ENCODE measurements around the gene GID8. TPM values are rescaled to one million over a fixed set of nuclear protein-coding genes. Genes with fewer than 3 reads are reported as not detected.
A peak's percentile ranks its signal among the peaks of the same experiment; 100 is the strongest.

GID8 gene
- total and polyA plus RNA-seq, 7 donors: 17.4 to 36.5 (median 25.9) TPM

DNA sequence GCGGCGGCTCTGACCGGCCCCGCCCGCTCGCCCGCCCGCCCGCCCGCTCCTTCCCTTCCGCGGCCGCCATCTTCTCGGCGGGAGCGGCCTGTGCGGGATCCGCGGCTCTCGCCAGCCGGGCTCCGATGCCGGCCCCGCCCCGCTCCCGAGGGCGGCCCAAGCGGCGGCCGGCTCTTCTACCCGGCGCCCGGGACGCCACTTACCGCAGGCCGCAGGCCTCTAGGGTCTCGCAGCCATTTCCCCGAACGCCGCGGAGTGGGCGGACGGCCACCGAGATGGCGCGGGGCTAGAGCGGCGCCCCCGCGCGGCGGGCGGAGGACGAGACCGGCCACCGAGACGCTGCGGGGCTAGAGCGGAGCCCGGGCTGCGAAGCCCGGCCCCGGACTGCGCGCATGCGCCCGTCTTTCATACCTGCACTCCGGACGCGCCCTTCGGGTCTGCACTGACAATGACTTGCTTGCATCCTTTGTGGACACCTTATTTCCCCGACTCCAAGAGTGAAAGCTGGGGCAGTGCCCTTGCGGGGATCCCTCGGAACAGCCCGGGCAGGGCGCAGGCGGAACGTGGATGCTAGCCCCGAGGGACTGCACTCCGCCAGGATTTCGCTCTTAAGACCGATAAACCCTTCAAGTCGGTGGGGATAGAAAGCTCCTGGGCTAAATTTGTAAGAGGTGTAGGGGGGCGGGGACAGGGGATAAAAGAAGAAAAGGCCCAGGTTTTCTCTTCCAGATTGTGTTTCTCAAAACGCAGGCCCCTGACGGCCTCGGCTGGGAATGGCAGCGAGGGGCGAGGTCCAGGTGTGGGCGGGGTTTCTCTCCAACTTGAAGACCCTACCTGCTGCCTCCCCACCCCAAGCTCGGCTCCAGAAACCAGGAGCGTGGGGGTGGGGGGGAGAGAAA is 11.5 kb upstream of the GID8 start, which contains the start of gene DIDO1:
TSS of gene DIDO1 (minus strand) at position 277 of the 899 bp plus-strand sequence.
- H3K27me3 ChIP-seq: no peaks in the 10 kb centered on the region
- H3K36me3 ChIP-seq: no peaks in the 10 kb centered on the region
- peak within 1 kb of the TSS; percentile 97 to 99 (median 98) for H3K27ac ChIP-seq
- no peaks in the 10 kb centered on the region for H3K9me3 ChIP-seq
- peak within 1 kb of the TSS; percentile 92 to 98 (median 94) for H3K4me3 ChIP-seq
- peak; percentile 91 for DNase-seq
- WGBS, 2 donors: 1 to 2% methylated on average over 92 of the region's 92 CpGs
- intact Hi-C loops (cut with DNase I): loop anchor here (5.0 kb wide), 1 partner anchor 49 kb away; no protein-coding TSS in a partner anchor
- peaks cover 0 to 73% (median 72%) of the 10 kb centered on the region in 4 donors for H3K4me1 ChIP-seq
- TF ChIP-seq POLR2A (IDR thresholded peaks at IDR 0.05) (peak; percentile 12 to 57), EP300 (IDR thresholded peaks at IDR 0.05) (no peak), POLR2AphosphoS5 (IDR thresholded peaks at IDR 0.05) (peak; percentile 60 to 92 (median 84))
- TF ChIP-seq, protein P1, sequence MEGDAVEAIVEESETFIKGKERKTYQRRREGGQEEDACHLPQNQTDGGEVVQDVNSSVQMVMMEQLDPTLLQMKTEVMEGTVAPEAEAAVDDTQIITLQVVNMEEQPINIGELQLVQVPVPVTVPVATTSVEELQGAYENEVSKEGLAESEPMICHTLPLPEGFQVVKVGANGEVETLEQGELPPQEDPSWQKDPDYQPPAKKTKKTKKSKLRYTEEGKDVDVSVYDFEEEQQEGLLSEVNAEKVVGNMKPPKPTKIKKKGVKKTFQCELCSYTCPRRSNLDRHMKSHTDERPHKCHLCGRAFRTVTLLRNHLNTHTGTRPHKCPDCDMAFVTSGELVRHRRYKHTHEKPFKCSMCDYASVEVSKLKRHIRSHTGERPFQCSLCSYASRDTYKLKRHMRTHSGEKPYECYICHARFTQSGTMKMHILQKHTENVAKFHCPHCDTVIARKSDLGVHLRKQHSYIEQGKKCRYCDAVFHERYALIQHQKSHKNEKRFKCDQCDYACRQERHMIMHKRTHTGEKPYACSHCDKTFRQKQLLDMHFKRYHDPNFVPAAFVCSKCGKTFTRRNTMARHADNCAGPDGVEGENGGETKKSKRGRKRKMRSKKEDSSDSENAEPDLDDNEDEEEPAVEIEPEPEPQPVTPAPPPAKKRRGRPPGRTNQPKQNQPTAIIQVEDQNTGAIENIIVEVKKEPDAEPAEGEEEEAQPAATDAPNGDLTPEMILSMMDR (IDR thresholded peaks at IDR 0.05): peak; percentile 15 to 81 (median 48)

DNA sequence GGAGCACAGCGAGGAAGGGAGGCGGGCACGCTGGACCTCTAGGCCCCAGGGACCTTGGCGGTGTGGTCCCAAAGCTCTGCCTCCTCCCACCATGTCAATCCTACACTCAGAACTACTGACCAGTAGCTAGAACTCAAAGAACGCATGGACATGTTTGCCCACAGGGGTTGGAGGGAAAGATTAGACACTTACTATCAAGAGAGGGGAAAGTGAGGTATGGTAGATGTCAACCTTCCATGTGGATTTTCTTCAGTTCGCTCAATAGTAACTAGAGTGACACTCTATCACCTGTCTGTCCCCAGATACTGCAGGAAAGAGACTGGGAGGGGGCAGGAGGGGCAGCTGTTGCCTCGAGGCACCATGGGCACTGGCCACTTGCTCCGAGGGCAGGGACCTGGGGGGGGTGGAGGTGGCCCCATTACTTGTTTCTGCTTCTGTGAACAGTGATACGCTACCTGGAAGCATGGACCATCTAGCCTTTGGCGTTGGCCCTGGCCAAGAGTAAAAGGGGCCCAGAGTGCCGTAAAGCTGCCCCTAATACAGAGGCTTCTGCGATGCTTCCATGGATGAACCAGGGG is 10.7 kb upstream of the GID8 start:
- peak overlapping the region; percentile 92 to 98 (median 94) for H3K4me3 ChIP-seq
- H3K27ac ChIP-seq: peak overlapping the region; percentile 97 to 99 (median 98)
- no peaks in the 10 kb centered on the region for H3K36me3 ChIP-seq
- DNase-seq: no peak
- intact Hi-C loops (cut with DNase I): loop anchor here (5.0 kb wide), 1 partner anchor 50 kb away; no protein-coding TSS in a partner anchor
- H3K4me1 ChIP-seq: peaks cover 0 to 66% (median 64%) of the 10 kb centered on the region in 4 donors
- 73 to 81% methylated on average over 12 of the region's 12 CpGs for WGBS, 2 donors
- H3K9me3 ChIP-seq: no peaks in the 10 kb centered on the region
- no peak for TF ChIP-seq POLR2A (IDR thresholded peaks at IDR 0.05)
- TF ChIP-seq POLR2AphosphoS5 (IDR thresholded peaks at IDR 0.05): no peak
- no peak for TF ChIP-seq EP300 (IDR thresholded peaks at IDR 0.05)
- TF ChIP-seq, protein P1 (IDR thresholded peaks at IDR 0.05): no peak
- no peaks in the 10 kb centered on the region for H3K27me3 ChIP-seq

DNA sequence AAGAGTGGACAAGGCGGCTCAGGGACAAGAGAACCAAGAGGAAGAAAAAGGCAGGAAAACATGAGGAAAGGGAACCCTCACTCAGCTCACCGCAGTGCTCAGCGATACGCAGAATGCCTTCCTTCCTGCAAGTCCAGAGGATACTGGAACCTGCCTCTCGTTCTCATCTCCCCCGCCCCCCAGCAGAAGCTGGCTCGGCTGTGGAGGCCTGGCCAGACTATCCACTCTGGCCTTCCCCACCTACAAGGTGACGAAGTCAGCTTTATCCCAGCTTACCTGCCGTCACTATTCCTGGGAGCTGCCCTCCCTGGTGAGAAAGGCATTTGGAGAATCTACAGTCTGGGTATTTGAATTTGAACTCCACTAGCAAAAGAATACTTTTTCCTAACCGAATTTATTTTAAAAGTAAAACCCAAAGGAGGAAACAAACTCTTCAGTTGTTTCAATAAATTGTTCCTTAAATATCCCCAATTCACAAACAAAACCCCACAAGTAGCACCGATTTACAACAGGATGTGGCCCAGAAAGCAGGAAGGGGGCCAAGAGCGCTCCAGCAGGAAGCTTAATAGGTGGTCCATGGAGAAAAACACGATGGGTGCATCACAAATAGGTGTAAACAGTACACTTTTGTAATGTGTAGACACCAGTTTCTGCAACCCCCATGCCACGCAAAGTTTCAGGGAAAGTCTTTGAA is 9.6 kb upstream of the GID8 start:
- Histone ChIP-seq H3K36me3 (peaks cover 0 to 8% (median 0%) of the 10 kb centered on the region in 4 donors), H3K4me1 (peaks cover 0 to 54% (median 52%) of the 10 kb centered on the region in 4 donors), H3K27ac (peak overlapping the region; percentile 85 to 91 (median 87)), H3K27me3 (no peaks in the 10 kb centered on the region), H3K4me3 (peak overlapping the region; percentile 42 to 61 (median 56)), H3K9me3 (no peaks in the 10 kb centered on the region)
- intact Hi-C loops (cut with DNase I): loop anchor here (5.0 kb wide), 1 partner anchor 51 kb away; no protein-coding TSS in a partner anchor
- WGBS, 2 donors: 39 to 50% methylated on average over 14 of the region's 14 CpGs
- TF ChIP-seq EP300 (IDR thresholded peaks at IDR 0.05) (no peak), POLR2A (IDR thresholded peaks at IDR 0.05) (no peak)
- no peak for DNase-seq

DNA sequence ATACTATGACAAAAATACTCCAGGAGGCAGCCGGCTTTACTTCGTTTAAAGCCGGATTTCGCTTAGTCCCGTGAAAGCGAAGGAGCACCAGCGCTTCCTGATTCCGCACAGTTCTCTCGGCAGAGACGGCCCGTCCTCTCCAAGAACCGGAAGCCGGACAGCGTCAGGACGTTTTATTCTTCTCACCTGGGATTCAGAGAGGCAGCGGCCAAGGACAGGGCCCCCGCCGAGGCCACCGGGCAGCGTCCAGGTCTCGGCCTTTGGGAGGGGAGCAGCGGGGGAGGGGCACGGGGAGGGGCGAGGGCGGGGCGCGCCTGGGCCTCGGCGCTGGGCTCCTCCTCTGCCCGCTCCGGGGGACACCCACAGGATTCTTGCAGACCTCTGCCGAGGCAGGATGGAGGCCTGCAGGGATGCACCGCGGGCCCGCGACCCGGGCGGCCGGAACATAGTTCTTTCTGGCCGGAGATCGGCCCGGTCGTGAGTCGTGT is 8.9 kb upstream of the GID8 start:
- Histone ChIP-seq H3K27me3 (no peaks in the 10 kb centered on the region), H3K4me1 (peaks cover 0 to 49% (median 45%) of the 10 kb centered on the region in 4 donors), H3K36me3 (peaks cover 0 to 8% (median 0%) of the 10 kb centered on the region in 4 donors), H3K9me3 (no peaks in the 10 kb centered on the region), H3K4me3 (peak overlapping the region; percentile 42 to 61 (median 56)), H3K27ac (peak overlapping the region; percentile 85 to 91 (median 87))
- WGBS, 2 donors: 1 to 2% methylated on average over 44 of the region's 44 CpGs
- TF ChIP-seq, protein P1 (IDR thresholded peaks at IDR 0.05): no peak
- TF ChIP-seq EP300 (IDR thresholded peaks at IDR 0.05): no peak
- peak in 2 of 4 donors; percentile 15 to 18 for TF ChIP-seq POLR2AphosphoS5 (IDR thresholded peaks at IDR 0.05)
- TF ChIP-seq POLR2A (IDR thresholded peaks at IDR 0.05): peak in 1 of 2 donors; percentile 15
- intact Hi-C loops (cut with DNase I): loop anchor here (5.0 kb wide), 1 partner anchor 52 kb away; no protein-coding TSS in a partner anchor
- DNase-seq: peak; percentile 80
